ENCODE data around the gene RAD17. TPM values are rescaled to one million over a fixed set of nuclear protein-coding genes. Genes with fewer than 3 reads are reported as not detected.
"Not testable (repeated sequence)": the region's sequence is repeated elsewhere in the genome, so short reads cannot be mapped to it uniquely, and the experiment has no call there.

Gene RAD17
- polyA plus RNA-seq, 1 experiment, result 20.5 TPM

DNA sequence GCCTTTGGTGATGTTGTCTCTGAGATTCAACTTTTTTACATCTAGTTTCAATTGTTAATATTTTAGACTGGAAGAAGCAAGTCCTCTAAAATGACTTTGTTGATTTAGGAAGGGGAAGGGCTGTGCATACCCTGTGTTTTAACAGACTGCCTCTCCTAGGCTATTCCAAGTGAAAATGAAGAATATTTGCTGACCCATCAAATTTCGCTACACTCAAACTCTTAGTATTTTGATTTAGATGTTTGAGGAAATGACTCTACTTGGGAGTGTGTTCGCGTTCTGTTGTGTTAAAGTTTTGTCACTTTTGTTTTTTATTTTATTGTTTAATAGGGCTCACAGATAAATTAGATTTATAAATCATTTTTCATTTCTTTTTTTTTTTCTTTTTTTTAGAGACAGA lies 48.9 kb downstream of the RAD17 start:
- Histone ChIP-seq H3K4me3 (ENCODE audit: low read depth, low read length) (no peak overlapping the region), H3K9me3 (ENCODE audit: control insufficient read depth, insufficient read depth, low read length) (no peaks in the 10 kb centered on the region), H3K27ac (ENCODE audit: low read depth, low read length) (no peak overlapping the region), H3K27me3 (ENCODE audit: control insufficient read depth, insufficient read depth, low read length) (no peaks in the 10 kb centered on the region)
- ChIA-PET CTCF (no interaction called here), POLR2A (no interaction called here)
- TF ChIP-seq, protein P1, sequence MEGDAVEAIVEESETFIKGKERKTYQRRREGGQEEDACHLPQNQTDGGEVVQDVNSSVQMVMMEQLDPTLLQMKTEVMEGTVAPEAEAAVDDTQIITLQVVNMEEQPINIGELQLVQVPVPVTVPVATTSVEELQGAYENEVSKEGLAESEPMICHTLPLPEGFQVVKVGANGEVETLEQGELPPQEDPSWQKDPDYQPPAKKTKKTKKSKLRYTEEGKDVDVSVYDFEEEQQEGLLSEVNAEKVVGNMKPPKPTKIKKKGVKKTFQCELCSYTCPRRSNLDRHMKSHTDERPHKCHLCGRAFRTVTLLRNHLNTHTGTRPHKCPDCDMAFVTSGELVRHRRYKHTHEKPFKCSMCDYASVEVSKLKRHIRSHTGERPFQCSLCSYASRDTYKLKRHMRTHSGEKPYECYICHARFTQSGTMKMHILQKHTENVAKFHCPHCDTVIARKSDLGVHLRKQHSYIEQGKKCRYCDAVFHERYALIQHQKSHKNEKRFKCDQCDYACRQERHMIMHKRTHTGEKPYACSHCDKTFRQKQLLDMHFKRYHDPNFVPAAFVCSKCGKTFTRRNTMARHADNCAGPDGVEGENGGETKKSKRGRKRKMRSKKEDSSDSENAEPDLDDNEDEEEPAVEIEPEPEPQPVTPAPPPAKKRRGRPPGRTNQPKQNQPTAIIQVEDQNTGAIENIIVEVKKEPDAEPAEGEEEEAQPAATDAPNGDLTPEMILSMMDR (IDR thresholded peaks at IDR 0.05; ENCODE audit: low read depth, low read length), result no peak
- DNase-seq (ENCODE audit: low read depth, low spot score), result no peak

- no peak for DNase-seq (ENCODE audit: low read depth, low spot score)
- POLR2A ChIA-PET, result no interaction called here
- no peak overlapping the region for H3K27ac ChIP-seq (ENCODE audit: low read depth, low read length)
- no peaks in the 10 kb centered on the region for H3K9me3 ChIP-seq (ENCODE audit: control insufficient read depth, insufficient read depth, low read length)
- CTCF ChIA-PET, result interaction anchor here (1.6 kb wide), 1 partner anchor 338 kb away, joined by 4 read pairs; the partner anchor contains the start of gene SLC30A5
- H3K27me3 ChIP-seq (ENCODE audit: control insufficient read depth, insufficient read depth, low read length), result no peaks in the 10 kb centered on the region
- TF ChIP-seq, protein P1 (IDR thresholded peaks at IDR 0.05; ENCODE audit: low read depth, low read length), result no peak
- no peak overlapping the region for H3K4me3 ChIP-seq (ENCODE audit: low read depth, low read length)
These were observed 62.0 kb downstream of the RAD17 start for GRCh38 chr5:69431424-69432303.

DNA sequence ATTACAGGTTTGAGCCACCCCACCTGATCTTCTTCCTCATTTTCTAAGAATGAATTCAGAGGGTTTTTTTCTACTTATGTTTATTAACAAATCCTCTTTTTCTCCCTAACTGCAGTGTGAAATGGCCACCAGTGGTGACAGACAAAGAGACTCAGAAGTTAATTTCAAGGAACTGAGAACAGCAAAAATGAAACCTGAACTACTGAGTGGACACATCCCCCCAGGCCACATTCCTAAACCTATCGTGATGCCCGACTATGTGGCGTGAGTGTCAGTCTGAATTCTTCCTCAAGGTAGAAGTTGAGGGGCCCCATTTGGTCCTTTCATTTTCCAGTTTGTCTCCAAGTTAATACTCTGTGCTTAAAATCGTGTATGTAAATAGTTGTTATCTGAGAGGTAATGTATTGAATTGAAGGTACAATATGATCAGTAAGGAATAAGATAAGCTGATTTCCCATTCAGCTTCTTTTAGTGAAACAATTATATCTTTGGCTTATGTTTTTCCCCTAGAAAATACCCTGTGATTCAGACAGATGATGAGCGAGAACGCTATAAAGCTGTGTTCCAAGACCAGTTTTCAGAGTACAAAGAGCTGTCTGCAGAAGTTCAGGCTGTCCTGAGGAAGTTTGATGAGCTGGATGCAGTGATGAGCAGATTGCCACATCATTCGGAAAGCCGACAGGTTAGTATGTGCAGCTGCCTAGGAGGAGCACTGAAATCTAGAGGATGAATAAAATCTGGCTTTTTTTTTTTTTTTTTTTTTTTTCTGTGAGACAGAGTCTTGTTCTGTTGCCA lies 63.0 kb downstream of the RAD17 start:
- H3K27ac ChIP-seq (ENCODE audit: low read depth, low read length), result no peak overlapping the region
- TF ChIP-seq, protein P1 (IDR thresholded peaks at IDR 0.05; ENCODE audit: low read depth, low read length), result no peak
- H3K9me3 ChIP-seq (ENCODE audit: control insufficient read depth, insufficient read depth, low read length), result no peaks in the 10 kb centered on the region
- ChIA-PET CTCF (no interaction called here), POLR2A (no interaction called here)
- no peaks in the 10 kb centered on the region for H3K27me3 ChIP-seq (ENCODE audit: control insufficient read depth, insufficient read depth, low read length)
- no peak for DNase-seq (ENCODE audit: low read depth, low spot score)
- no peak overlapping the region for H3K4me3 ChIP-seq (ENCODE audit: low read depth, low read length)

- CTCF ChIA-PET; H3K27ac ChIP-seq (ENCODE audit: low read depth, low read length); DNase-seq (ENCODE audit: low read depth, low spot score); H3K9me3 ChIP-seq (ENCODE audit: control insufficient read depth, insufficient read depth, low read length); H3K4me3 ChIP-seq (ENCODE audit: low read depth, low read length); H3K27me3 ChIP-seq (ENCODE audit: control insufficient read depth, insufficient read depth, low read length): not testable (repeated sequence)
- POLR2A ChIA-PET, result interaction anchor here (0.6 kb wide), 1 partner anchor 20 kb away, joined by 5 read pairs; no protein-coding TSS in a partner anchor
These were observed 65.8 kb downstream of the RAD17 start for GRCh38 chr5:69435276-69435884.

DNA sequence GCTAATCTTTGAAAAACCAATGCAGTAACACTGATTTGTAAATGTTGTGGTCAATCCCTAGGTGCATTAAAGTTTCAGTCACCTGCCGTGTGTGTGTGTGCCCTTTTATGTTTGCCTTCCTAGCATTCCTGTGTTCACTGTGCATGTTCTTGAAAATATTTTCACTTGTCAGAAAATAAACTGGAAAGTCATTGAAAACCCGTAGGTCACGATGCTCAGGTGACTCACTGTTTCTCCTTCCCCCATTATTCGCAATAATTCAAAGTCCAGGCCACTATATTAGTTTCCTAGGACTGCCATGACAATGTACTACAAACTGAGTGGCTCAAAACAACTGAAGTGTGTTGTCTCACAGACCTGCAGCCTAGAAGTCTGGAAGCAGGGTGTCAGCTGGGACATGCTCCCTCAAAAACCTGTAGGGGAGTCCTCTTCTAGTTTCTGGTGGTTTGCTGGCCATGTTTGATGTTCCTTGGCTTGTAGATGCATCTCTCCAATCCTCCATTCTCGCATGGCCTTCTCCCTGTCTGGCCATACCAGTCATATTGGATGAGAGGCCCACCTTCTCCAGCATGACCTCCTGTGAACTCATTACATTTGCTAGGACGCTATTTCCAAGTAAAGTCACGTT lies 74.6 kb downstream of the RAD17 start:
- no peak for DNase-seq (ENCODE audit: low read depth, low spot score)
- ChIA-PET POLR2A (no interaction called here), CTCF (no interaction called here)
- TF ChIP-seq, protein P1 (IDR thresholded peaks at IDR 0.05; ENCODE audit: low read depth, low read length), result no peak
- H3K9me3 ChIP-seq (ENCODE audit: control insufficient read depth, insufficient read depth, low read length), result no peaks in the 10 kb centered on the region
- H3K27ac ChIP-seq (ENCODE audit: low read depth, low read length), result no peak overlapping the region
- no peaks in the 10 kb centered on the region for H3K27me3 ChIP-seq (ENCODE audit: control insufficient read depth, insufficient read depth, low read length)
- no peak overlapping the region for H3K4me3 ChIP-seq (ENCODE audit: low read depth, low read length)
